Caco-2 (cell line): ENCODE data around the gene SEMA4D. TPM values are rescaled to one million over a fixed set of nuclear protein-coding genes. Genes with fewer than 3 reads are reported as not detected.

Experiments used
- BruUV-seq: library from RNA; stranded (reverse); fragments of 400-500 nt; replicated peaks from 2 replicates; lab custom pipeline; 2021; lab: Mats Ljungman, UMichigan
- CTCF ChIA-PET: fragments of 300-600 bp; sonication (Branson Sonifier 250); formaldehyde crosslinking; loops from one replicate; lab custom pipeline; 2022; ENCODE audit warnings: antibody characterized with exemption; lab: Charles Lee
- POLR2A ChIA-PET: fragments of 300-600 bp; sonication (Branson Sonifier 250); formaldehyde crosslinking; loops from one replicate; lab custom pipeline; 2022; ENCODE audit warnings: antibody characterized with exemption; lab: Charles Lee
- DNase-seq, 2 experiments: peaks; one replicate each; pipeline versions ENCODE4 v3.0.0 to v3.0.0-alpha.2; 2020 to 2022
- H3K27me3 ChIP-seq: replicated peaks from 2 replicates; pipeline ENCODE4 v1.6.0; 2011; ENCODE audit warnings: low read length; ENCODE audit not compliant: control insufficient read depth, insufficient read depth
- H3K36me3 ChIP-seq: 2 replicates; pipeline ENCODE4 v1.5.1; 2011; ENCODE audit warnings: low read length; ENCODE audit not compliant: control insufficient read depth, insufficient read depth
- H3K4me1 ChIP-seq: fragments of 250-450 bp; sonication (Bioruptor Pico); 2 replicates; pipeline ENCODE4 v1.5.1; 2020; ENCODE audit warnings: mild to moderate bottlenecking
- H3K4me3 ChIP-seq: 2 replicates; pipeline ENCODE4 v1.5.1; 2011; ENCODE audit warnings: low read depth, mild to moderate bottlenecking, control low read depth, low read length
- H3K9me3 ChIP-seq: fragments of 250-450 bp; sonication (Bioruptor Pico); 2 replicates; pipeline ENCODE4 v1.5.1; 2020; ENCODE audit warnings: mild to moderate bottlenecking, moderate library complexity
- H3K27ac Mint-ChIP-seq: one replicate; pipeline ENCODE4 v1.8.0; 2022; ENCODE audit warnings: mixed read lengths; ENCODE audit not compliant: unreplicated experiment
- H3K27me3 Mint-ChIP-seq: one replicate; pipeline ENCODE4 v1.8.0; 2022; ENCODE audit warnings: mixed read lengths; ENCODE audit not compliant: insufficient read depth, unreplicated experiment
- H3K36me3 Mint-ChIP-seq: one replicate; pipeline ENCODE4 v1.8.0; 2022; ENCODE audit warnings: mild to moderate bottlenecking, mixed read lengths; ENCODE audit not compliant: insufficient read depth, unreplicated experiment
- H3K4me1 Mint-ChIP-seq: one replicate; pipeline ENCODE4 v1.8.0; 2022; ENCODE audit warnings: low read depth, mixed read lengths; ENCODE audit not compliant: unreplicated experiment
- H3K4me3 Mint-ChIP-seq: one replicate; pipeline ENCODE4 v1.8.0; 2022; ENCODE audit warnings: mild to moderate bottlenecking, moderate library complexity, mixed read lengths; ENCODE audit not compliant: unreplicated experiment
- H3K9me3 Mint-ChIP-seq: one replicate; pipeline ENCODE4 v1.8.0; 2022; ENCODE audit warnings: mixed read lengths; ENCODE audit not compliant: unreplicated experiment
- intact Hi-C: fragments of 100-400 bp; cut with micrococcal nuclease; formaldehyde crosslinking; loops from one replicate; pipeline ENCODE4 v1.10.0; 2022; ENCODE audit not compliant: unreplicated experiment
- total RNA-seq: library from RNA; stranded (reverse); gene quantifications from 2 replicates; pipeline ENCODE4 v1.2.3, GENCODE V29; 2022
- TF ChIP-seq, protein P1 (sequence below), 2 experiments: fragments of 200-600 bp in 1 of 2; IDR thresholded peaks; 1 replicate in 1 of 2; 2 replicates in 1 of 2; pipeline versions ENCODE4 v1.5.1 to v1.8.0; 2011 to 2022; ENCODE audit warnings: antibody characterized with exemption in 1 of 2, control low read depth in 1 of 2, inconsistent platforms in 1 of 2, low read depth in 1 of 2, low read length in 1 of 2, mild to moderate bottlenecking in 1 of 2, moderate library complexity in 1 of 2; ENCODE audit not compliant: insufficient read depth in 1 of 2, severe bottlenecking in 1 of 2, unreplicated experiment in 1 of 2

The SEMA4D gene
- total RNA-seq, 1 experiment from 2014 or later = 17.1 TPM

DNA sequence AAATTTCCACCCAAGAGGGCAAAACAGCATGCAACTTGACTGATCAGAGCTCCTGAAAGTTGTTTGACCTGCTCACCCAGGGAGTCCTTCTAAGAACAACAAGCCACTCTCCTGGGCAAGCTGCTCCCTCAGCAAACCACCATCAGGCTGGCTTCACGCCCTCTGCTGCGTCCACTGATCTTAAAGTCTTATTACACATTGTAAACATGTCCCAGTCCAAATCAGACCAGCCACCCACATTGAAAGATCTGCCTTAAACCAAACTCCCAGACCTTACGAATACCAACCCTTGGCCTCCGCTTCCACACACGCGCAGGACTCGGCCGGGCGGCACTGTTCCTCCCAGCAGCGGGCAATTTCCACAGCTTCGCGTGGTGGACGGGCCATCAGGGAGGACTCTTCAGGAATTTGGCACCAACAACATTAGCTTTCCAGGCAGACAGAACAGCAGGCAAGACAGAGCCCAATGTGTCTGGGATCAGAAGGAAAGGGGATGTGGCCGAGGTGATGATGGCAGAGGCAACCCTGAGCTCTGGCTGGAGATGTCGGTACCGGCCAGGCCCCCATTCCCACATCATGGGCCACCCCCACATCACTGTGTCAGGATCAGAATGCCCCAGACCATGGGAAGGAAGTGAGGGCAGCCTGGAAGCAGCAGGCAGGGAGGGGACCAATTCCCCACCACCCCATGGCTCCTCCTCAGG is 56.8 kb downstream of the SEMA4D start:
- BruUV-seq = no TSS peak
- Mint-ChIP-seq H3K27ac (no peak overlapping the region), H3K4me3 (no peak overlapping the region), H3K27me3 (no peaks in the 10 kb centered on the region), H3K36me3 (no peaks in the 10 kb centered on the region), H3K4me1 (no peaks in the 10 kb centered on the region), H3K9me3 (no peaks in the 10 kb centered on the region)
- Histone ChIP-seq H3K4me1 (no peaks in the 10 kb centered on the region), H3K27me3 (no peaks in the 10 kb centered on the region), H3K36me3 (no peaks in the 10 kb centered on the region), H3K9me3 (no peaks in the 10 kb centered on the region), H3K4me3 (no peak overlapping the region)
- ChIA-PET POLR2A (no interaction called here), CTCF (no interaction called here)
- DNase-seq = no peak
- TF ChIP-seq, protein P1, sequence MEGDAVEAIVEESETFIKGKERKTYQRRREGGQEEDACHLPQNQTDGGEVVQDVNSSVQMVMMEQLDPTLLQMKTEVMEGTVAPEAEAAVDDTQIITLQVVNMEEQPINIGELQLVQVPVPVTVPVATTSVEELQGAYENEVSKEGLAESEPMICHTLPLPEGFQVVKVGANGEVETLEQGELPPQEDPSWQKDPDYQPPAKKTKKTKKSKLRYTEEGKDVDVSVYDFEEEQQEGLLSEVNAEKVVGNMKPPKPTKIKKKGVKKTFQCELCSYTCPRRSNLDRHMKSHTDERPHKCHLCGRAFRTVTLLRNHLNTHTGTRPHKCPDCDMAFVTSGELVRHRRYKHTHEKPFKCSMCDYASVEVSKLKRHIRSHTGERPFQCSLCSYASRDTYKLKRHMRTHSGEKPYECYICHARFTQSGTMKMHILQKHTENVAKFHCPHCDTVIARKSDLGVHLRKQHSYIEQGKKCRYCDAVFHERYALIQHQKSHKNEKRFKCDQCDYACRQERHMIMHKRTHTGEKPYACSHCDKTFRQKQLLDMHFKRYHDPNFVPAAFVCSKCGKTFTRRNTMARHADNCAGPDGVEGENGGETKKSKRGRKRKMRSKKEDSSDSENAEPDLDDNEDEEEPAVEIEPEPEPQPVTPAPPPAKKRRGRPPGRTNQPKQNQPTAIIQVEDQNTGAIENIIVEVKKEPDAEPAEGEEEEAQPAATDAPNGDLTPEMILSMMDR (IDR thresholded peaks at IDR 0.05; ENCODE audit: insufficient read depth in 1 of 2, low read depth in 1 of 2, low read length in 1 of 2, severe bottlenecking in 1 of 2, unreplicated experiment in 1 of 2) = no peak
- intact Hi-C loops = no loop called here

DNA sequence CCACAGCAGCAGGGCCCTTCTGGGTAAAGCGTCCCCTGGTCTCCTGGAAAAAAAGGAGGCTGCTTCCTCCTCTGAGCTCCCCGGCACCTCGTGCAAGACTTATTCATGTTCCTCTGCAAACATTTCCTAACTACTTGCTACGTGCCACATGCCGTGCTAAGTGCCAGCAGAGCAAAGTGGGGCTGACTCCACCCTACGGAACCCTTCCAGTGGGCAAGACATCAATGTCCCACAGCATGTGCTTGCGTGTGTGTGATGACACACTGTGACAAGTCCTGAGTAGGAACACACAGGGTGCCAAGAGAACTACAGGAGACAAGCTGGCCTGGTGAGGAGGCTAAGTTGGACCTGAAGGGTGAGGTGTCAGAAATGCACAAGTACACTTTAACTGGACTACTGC is 57.4 kb downstream of the SEMA4D start:
- no peaks in the 10 kb centered on the region for H3K36me3 Mint-ChIP-seq
- Histone ChIP-seq H3K4me3 (no peak overlapping the region), H3K36me3 (no peaks in the 10 kb centered on the region), H3K9me3 (no peaks in the 10 kb centered on the region), H3K4me1 (0 out of 2 replicates have a peak, but pooled peaks cover 3% of the 10 kb centered on the region), H3K27me3 (no peaks in the 10 kb centered on the region)
- CTCF ChIA-PET = no interaction called here
- DNase-seq = no peak
- TF ChIP-seq, protein P1 (IDR thresholded peaks at IDR 0.05; ENCODE audit: insufficient read depth in 1 of 2, low read depth in 1 of 2, low read length in 1 of 2, severe bottlenecking in 1 of 2, unreplicated experiment in 1 of 2) = no peak
- H3K9me3 Mint-ChIP-seq = no peaks in the 10 kb centered on the region
- BruUV-seq = no TSS peak
- no peak overlapping the region for H3K4me3 Mint-ChIP-seq
- H3K27me3 Mint-ChIP-seq = no peaks in the 10 kb centered on the region
- H3K27ac Mint-ChIP-seq = no peak overlapping the region
- peaks cover 1% of the 10 kb centered on the region for H3K4me1 Mint-ChIP-seq
- intact Hi-C loops = no loop called here
- POLR2A ChIA-PET = no interaction called here

DNA sequence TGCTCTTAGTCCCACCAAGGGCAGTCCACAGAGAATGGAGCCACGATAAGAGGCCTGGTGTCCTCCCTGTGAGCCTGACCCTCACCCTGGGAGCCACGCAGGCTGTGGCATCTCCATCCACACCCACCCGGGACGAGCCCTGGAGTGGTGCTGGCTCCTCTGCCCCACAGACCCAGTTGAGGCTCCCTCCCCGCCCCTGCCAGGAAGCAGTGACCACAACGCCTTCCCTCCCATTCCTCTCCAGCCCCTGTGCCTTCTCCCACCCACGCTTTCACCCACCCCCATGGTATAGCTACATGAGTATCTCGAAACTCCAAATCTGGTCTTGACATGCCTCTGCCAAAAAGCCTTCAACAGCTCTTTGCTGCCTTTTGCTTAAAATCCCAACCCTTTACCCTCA is 57.9 kb downstream of the SEMA4D start:
- Mint-ChIP-seq H3K9me3 (no peaks in the 10 kb centered on the region), H3K36me3 (no peaks in the 10 kb centered on the region), H3K4me3 (no peak overlapping the region), H3K27ac (no peak overlapping the region), H3K4me1 (peaks cover 6% of the 10 kb centered on the region), H3K27me3 (no peaks in the 10 kb centered on the region)
- CTCF ChIA-PET = no interaction called here
- Histone ChIP-seq H3K27me3 (no peaks in the 10 kb centered on the region), H3K4me3 (no peak overlapping the region), H3K4me1 (0 out of 2 replicates have a peak, but pooled peaks cover 8% of the 10 kb centered on the region), H3K9me3 (no peaks in the 10 kb centered on the region), H3K36me3 (no peaks in the 10 kb centered on the region)
- BruUV-seq = no TSS peak
- intact Hi-C loops = no loop called here
- TF ChIP-seq, protein P1 (IDR thresholded peaks at IDR 0.05; ENCODE audit: insufficient read depth in 1 of 2, low read depth in 1 of 2, low read length in 1 of 2, severe bottlenecking in 1 of 2, unreplicated experiment in 1 of 2) = no peak
- POLR2A ChIA-PET = no interaction called here
- no peak for DNase-seq
